HFFc6 (cell line): Measurements from ENCODE around the gene OR4X1. TPM values are rescaled to one million over a fixed set of nuclear protein-coding genes. Genes with fewer than 3 reads are reported as not detected.
A peak's percentile ranks its signal among the peaks of the same experiment; 100 is the strongest.
"Not testable (repeated sequence)": the region's sequence is repeated elsewhere in the genome, so short reads cannot be mapped to it uniquely, and the experiment has no call there.

Experiments used
- DNase-seq: peaks from one replicate; pipeline ENCODE4 v3.0.0-alpha.2; 2018
- H3K27ac Mint-ChIP-seq: 2 replicates; pipeline ENCODE4 v1.8.0; 2020; ENCODE audit warnings: mild to moderate bottlenecking, mixed read lengths
- H3K27me3 Mint-ChIP-seq: 2 replicates; pipeline ENCODE4 v1.8.0; 2021; ENCODE audit warnings: mild to moderate bottlenecking, moderate library complexity, mixed read lengths; ENCODE audit not compliant: insufficient read depth
- H3K36me3 Mint-ChIP-seq: 2 replicates; pipeline ENCODE4 v1.8.0; 2021; ENCODE audit warnings: low read depth, mixed read lengths
- H3K4me1 Mint-ChIP-seq: 2 replicates; pipeline ENCODE4 v1.8.0; 2020; ENCODE audit warnings: low read depth, mixed read lengths
- H3K4me3 Mint-ChIP-seq: 2 replicates; pipeline ENCODE4 v1.8.0; 2020; ENCODE audit warnings: mild to moderate bottlenecking, moderate library complexity, mixed read lengths
- H3K9me3 Mint-ChIP-seq: 2 replicates; pipeline ENCODE4 v1.8.0; 2020; ENCODE audit warnings: mild to moderate bottlenecking, mixed read lengths
- CTCF ChIP-seq: fragments of 200-600 bp; sonication (generic); IDR thresholded peaks from 2 replicates; pipeline ENCODE4 v1.5.0; 2021; ENCODE audit warnings: antibody characterized with exemption, mild to moderate bottlenecking
- total RNA-seq, 6 experiments: library from RNA; stranded (reverse); fragmentation: NEBNext Ultra II Directional; extraction: Animal tissue kit (Norgen Biotek cat#: 25700); gene quantifications; 2 replicates in 1 of 6; 3 replicates in 5 of 6; pipeline ENCODE4 v1.2.3, GENCODE V29; 2021

The OR4X1 gene
- total RNA-seq, 6 experiments from 2014 or later = not detected

- H3K4me1 Mint-ChIP-seq = no peaks in the 10 kb centered on the region
- no peak overlapping the region for H3K4me3 Mint-ChIP-seq
- TF ChIP-seq CTCF = peak; percentile 92
- H3K36me3 Mint-ChIP-seq = no peaks in the 10 kb centered on the region
- H3K27ac Mint-ChIP-seq = no peak overlapping the region
- H3K27me3 Mint-ChIP-seq = no peaks in the 10 kb centered on the region
- H3K9me3 Mint-ChIP-seq = no peaks in the 10 kb centered on the region
- DNase-seq = peak; percentile 50
Measured at GRCh38 chr11:48307760-48308386, 44.2 kb downstream of the OR4X1 start.

- not testable (repeated sequence) for H3K27ac Mint-ChIP-seq, DNase-seq, H3K36me3 Mint-ChIP-seq, H3K4me1 Mint-ChIP-seq, H3K9me3 Mint-ChIP-seq, H3K4me3 Mint-ChIP-seq, H3K27me3 Mint-ChIP-seq
Measured at GRCh38 chr11:48313590-48313989, 49.9 kb downstream of the OR4X1 start.

Other genes with a start within 250 kb of the OR4X1 start
- gene OR4B1, start 47.1 kb upstream of the OR4X1 start, total RNA-seq = not detected
- gene OR4X2, start 18.8 kb upstream of the OR4X1 start, total RNA-seq = not detected
- not detected for gene OR4S1, start 42.4 kb downstream of the OR4X1 start, total RNA-seq
- not detected for gene OR4C3, start 61.1 kb downstream of the OR4X1 start, total RNA-seq
- gene OR4C5, start 102.6 kb downstream of the OR4X1 start, total RNA-seq = not detected
- not detected for gene OR4A47, start 224.9 kb downstream of the OR4X1 start, total RNA-seq